Measurements from ENCODE around the gene FTSJ1. TPM values are rescaled to one million over a fixed set of nuclear protein-coding genes. Genes with fewer than 3 reads are reported as not detected.

FTSJ1 gene
- polyA plus RNA-seq, 1 donor from 2014 or later: 83.5 TPM

DNA sequence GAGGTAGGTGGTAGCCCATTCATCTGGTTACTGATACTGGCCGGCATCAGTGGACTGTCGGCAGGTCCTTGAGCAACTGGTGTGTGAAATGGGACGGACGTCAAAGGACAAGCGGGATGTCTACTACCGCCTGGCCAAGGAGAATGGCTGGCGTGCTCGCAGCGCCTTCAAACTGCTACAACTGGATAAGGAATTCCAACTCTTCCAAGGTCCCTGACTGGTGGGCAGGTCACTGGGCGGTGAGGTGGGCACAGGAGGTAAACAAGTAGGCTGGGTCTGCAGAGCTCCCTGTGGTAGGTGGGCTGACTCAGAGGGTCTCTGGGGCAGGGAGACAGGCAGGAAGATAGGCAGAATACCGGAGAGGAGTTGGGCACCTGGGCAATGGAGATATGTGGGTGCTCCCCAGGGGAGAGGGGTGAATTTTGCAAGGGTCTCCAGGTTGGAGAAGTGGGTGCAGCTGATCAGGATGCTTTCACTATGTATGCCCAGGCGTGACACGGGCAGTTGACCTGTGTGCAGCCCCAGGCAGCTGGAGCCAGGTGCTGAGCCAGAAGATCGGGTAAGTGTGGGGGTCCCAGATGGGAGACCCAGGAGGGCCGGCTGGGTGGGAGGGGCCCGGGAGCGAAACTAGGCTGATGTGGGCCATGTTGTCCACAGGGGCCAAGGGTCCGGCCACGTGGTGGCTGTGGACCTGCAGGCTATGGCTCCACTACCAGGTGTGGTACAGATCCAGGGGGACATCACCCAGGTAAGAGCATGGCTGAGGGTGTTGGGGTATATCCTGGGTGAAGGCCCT lies 2.2 kb downstream of the FTSJ1 start:
- Histone ChIP-seq H3F3A (ENCODE audit: insufficient read depth, low read length, poor library complexity, severe bottlenecking) (no peaks in the 10 kb centered on the region), H3K27ac (ENCODE audit: low read length) (no peak overlapping the region), H2AFZ (ENCODE audit: low read depth, low read length) (no peak overlapping the region), H3K27me3 (ENCODE audit: insufficient read depth, low read depth, low read length) (no peaks in the 10 kb centered on the region), H3K36me3 (ENCODE audit: insufficient read depth, low read length) (no peaks in the 10 kb centered on the region), H3K9me3 (ENCODE audit: low read length) (no peaks in the 10 kb centered on the region), H3K4me3 (ENCODE audit: low read length) (peak overlapping the region; percentile 87), H3K9me2 (ENCODE audit: insufficient read depth, low read length) (no peaks in the 10 kb centered on the region), H3K79me2 (replicated peaks; ENCODE audit: insufficient read depth, low read length) (peaks cover 11% of the 10 kb centered on the region), H3K4me2 (ENCODE audit: low read length) (no peak overlapping the region), H4K20me1 (ENCODE audit: insufficient read depth) (no peaks in the 10 kb centered on the region), H3K9ac (ENCODE audit: low read length) (no peak overlapping the region)
- TF ChIP-seq, protein P1, sequence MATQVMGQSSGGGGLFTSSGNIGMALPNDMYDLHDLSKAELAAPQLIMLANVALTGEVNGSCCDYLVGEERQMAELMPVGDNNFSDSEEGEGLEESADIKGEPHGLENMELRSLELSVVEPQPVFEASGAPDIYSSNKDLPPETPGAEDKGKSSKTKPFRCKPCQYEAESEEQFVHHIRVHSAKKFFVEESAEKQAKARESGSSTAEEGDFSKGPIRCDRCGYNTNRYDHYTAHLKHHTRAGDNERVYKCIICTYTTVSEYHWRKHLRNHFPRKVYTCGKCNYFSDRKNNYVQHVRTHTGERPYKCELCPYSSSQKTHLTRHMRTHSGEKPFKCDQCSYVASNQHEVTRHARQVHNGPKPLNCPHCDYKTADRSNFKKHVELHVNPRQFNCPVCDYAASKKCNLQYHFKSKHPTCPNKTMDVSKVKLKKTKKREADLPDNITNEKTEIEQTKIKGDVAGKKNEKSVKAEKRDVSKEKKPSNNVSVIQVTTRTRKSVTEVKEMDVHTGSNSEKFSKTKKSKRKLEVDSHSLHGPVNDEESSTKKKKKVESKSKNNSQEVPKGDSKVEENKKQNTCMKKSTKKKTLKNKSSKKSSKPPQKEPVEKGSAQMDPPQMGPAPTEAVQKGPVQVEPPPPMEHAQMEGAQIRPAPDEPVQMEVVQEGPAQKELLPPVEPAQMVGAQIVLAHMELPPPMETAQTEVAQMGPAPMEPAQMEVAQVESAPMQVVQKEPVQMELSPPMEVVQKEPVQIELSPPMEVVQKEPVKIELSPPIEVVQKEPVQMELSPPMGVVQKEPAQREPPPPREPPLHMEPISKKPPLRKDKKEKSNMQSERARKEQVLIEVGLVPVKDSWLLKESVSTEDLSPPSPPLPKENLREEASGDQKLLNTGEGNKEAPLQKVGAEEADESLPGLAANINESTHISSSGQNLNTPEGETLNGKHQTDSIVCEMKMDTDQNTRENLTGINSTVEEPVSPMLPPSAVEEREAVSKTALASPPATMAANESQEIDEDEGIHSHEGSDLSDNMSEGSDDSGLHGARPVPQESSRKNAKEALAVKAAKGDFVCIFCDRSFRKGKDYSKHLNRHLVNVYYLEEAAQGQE (IDR thresholded peaks at IDR 0.05; ENCODE audit: borderline replicate concordance): no peak
- no peak for TF ChIP-seq SMC3 (conservative IDR thresholded peaks at IDR 0.05; ENCODE audit: poor library complexity)
- TF ChIP-seq EZH2 (IDR thresholded peaks at IDR 0.05; ENCODE audit: borderline replicate concordance, insufficient read depth, low read length, poor library complexity, severe bottlenecking): no peak

DNA sequence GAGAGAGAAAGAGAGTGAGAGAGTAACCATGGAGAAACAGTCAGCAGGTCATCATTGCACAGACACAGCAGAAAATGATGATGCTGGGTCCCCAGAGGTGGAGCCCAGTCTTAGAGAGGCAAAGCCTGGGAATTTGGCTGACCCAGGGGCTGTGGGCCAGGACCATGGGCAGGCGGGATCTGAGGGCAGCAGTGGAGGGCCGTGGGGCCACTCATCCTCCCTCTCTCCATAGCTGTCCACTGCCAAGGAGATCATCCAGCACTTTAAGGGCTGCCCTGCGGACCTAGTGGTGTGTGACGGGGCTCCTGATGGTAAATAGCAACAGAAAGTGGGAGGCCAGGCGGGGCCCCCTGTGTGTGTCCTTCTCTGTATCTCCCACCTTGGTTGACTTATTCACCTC lies 2.8 kb downstream of the FTSJ1 start:
- Histone ChIP-seq H3K79me2 (replicated peaks; ENCODE audit: insufficient read depth, low read length) (peaks cover 11% of the 10 kb centered on the region), H3K4me2 (ENCODE audit: low read length) (no peak overlapping the region), H3K27me3 (ENCODE audit: insufficient read depth, low read depth, low read length) (no peaks in the 10 kb centered on the region), H3K9me2 (ENCODE audit: insufficient read depth, low read length) (no peaks in the 10 kb centered on the region), H3K36me3 (ENCODE audit: insufficient read depth, low read length) (no peaks in the 10 kb centered on the region), H4K20me1 (ENCODE audit: insufficient read depth) (no peaks in the 10 kb centered on the region), H3K4me3 (ENCODE audit: low read length) (no peak overlapping the region), H2AFZ (ENCODE audit: low read depth, low read length) (no peak overlapping the region), H3K9ac (ENCODE audit: low read length) (no peak overlapping the region), H3K27ac (ENCODE audit: low read length) (no peak overlapping the region), H3K9me3 (ENCODE audit: low read length) (no peaks in the 10 kb centered on the region), H3F3A (ENCODE audit: insufficient read depth, low read length, poor library complexity, severe bottlenecking) (no peaks in the 10 kb centered on the region)
- TF ChIP-seq TAF1 (IDR thresholded peaks at IDR 0.05; ENCODE audit: low read depth) (no peak), EZH2 (IDR thresholded peaks at IDR 0.05; ENCODE audit: borderline replicate concordance, insufficient read depth, low read length, poor library complexity, severe bottlenecking) (no peak), SMC3 (conservative IDR thresholded peaks at IDR 0.05; ENCODE audit: poor library complexity) (no peak), RAD21 (conservative IDR thresholded peaks at IDR 0.05) (no peak), POLR2AphosphoS5 (IDR thresholded peaks at IDR 0.05) (no peak), MXI1 (conservative IDR thresholded peaks at IDR 0.05; ENCODE audit: poor library complexity, severe bottlenecking) (no peak), EP300 (conservative IDR thresholded peaks at IDR 0.05; ENCODE audit: poor library complexity, severe bottlenecking) (no peak)
- TF ChIP-seq, protein P2, sequence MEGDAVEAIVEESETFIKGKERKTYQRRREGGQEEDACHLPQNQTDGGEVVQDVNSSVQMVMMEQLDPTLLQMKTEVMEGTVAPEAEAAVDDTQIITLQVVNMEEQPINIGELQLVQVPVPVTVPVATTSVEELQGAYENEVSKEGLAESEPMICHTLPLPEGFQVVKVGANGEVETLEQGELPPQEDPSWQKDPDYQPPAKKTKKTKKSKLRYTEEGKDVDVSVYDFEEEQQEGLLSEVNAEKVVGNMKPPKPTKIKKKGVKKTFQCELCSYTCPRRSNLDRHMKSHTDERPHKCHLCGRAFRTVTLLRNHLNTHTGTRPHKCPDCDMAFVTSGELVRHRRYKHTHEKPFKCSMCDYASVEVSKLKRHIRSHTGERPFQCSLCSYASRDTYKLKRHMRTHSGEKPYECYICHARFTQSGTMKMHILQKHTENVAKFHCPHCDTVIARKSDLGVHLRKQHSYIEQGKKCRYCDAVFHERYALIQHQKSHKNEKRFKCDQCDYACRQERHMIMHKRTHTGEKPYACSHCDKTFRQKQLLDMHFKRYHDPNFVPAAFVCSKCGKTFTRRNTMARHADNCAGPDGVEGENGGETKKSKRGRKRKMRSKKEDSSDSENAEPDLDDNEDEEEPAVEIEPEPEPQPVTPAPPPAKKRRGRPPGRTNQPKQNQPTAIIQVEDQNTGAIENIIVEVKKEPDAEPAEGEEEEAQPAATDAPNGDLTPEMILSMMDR (IDR thresholded peaks at IDR 0.05; ENCODE audit: poor library complexity, severe bottlenecking): no peak
- TF ChIP-seq, protein P1 (IDR thresholded peaks at IDR 0.05; ENCODE audit: borderline replicate concordance): no peak

Measured in neural cell (in vitro differentiated cells).